SHP77 (cell line): Measurements from ENCODE around the gene SRSF8.

ENCODE experiments used
- DNase-seq, 2 experiments: peaks; one replicate each; lab custom pipeline; 2025; lab: John Stamatoyannopoulos, UW

SRSF8 gene

GRCh38 chr11:95070471-95070870 is 3.8 kb downstream of the SRSF8 start:
- no peak for DNase-seq

- DNase-seq: no peak
Observed at GRCh38 chr11:95072948-95073347, 6.2 kb downstream of the SRSF8 start.

- DNase-seq: peak; percentile 41 to 54
Observed at GRCh38 chr11:95074792-95075563, 8.3 kb downstream of the SRSF8 start.

- DNase-seq: peak in 1 of 2 experiments; percentile 9
Observed at GRCh38 chr11:95076416-95076815, 9.7 kb downstream of the SRSF8 start.

GRCh38 chr11:95076981-95077380 is 10.3 kb downstream of the SRSF8 start:
- no peak for DNase-seq

GRCh38 chr11:95078526-95078925 is 11.8 kb downstream of the SRSF8 start:
- no peak for DNase-seq

GRCh38 chr11:95081010-95081409 is 14.3 kb downstream of the SRSF8 start:
- DNase-seq: no peak

- DNase-seq: no peak
Observed at GRCh38 chr11:95081412-95081811, 14.7 kb downstream of the SRSF8 start.

GRCh38 chr11:95082576-95083001 is 15.9 kb downstream of the SRSF8 start:
- DNase-seq: no peak

- DNase-seq: no peak
Observed at GRCh38 chr11:95084509-95084908, 17.8 kb downstream of the SRSF8 start.

GRCh38 chr11:95085117-95085816 is 18.5 kb downstream of the SRSF8 start:
- no peak for DNase-seq

- DNase-seq: no peak
Observed at GRCh38 chr11:95086151-95086550, 19.4 kb downstream of the SRSF8 start.

GRCh38 chr11:95086836-95087570 is 20.3 kb downstream of the SRSF8 start:
- DNase-seq: no peak

- DNase-seq: no peak
Observed at GRCh38 chr11:95088946-95089619, 22.4 kb downstream of the SRSF8 start.

GRCh38 chr11:95089620-95090542 is 23.2 kb downstream of the SRSF8 start, which contains the start of gene ENDOD1:
Gene ENDOD1 (plus strand): TSS chr11:95089846. CDS start chr11:95089928, 82 bp downstream.
- DNase-seq: peak; percentile 21 to 47

- DNase-seq: no peak
Observed at GRCh38 chr11:95091663-95092180, 25.0 kb downstream of the SRSF8 start.

GRCh38 chr11:95092549-95093324 is 26.0 kb downstream of the SRSF8 start:
- DNase-seq: no peak

- DNase-seq: no peak
Observed at GRCh38 chr11:95093548-95093947, 26.8 kb downstream of the SRSF8 start.

GRCh38 chr11:95095858-95096587 is 29.3 kb downstream of the SRSF8 start:
- no peak for DNase-seq
